ENCODE data around the gene ARRB1. TPM values are rescaled to one million over a fixed set of nuclear protein-coding genes. Genes with fewer than 3 reads are reported as not detected.

ARRB1 gene
- total and polyA plus RNA-seq, 2 of the 13 experiments (the other 11 are each of a cell fraction or from before 2014, with no cell fraction given) = 22.5 to 35.7 TPM

DNA sequence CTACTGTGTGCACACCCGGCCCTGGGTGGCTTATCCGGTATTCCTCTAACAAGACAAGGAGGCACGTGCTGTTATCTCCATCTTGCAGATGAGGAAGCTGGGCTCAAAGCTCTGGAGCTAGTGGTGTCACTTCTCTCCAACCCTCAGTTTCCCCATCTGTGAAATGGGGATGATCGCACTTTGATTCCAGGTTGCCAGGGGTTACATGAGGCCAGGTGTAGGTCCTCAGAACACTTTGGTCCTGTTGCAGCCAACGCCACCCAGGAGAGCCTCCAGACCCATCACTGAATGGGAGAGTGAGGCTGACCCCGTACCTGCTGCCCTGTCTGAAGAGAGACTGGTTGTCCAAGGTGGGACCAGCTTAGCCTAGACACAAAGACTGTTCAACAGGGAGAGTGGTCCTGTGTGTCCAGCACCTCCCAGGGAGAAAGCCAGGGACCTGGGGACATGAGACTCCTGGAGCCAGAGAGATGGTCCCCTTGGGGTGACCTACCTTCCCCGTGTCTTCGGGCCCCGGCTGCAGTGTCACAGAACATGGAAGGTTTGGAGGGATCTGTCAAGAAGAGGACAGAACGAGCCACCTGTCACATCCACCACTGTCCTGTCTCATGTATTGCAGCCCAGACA, 69.9 kb downstream of the ARRB1 start (continued):
- no peak for TF ChIP-seq ZNF770 (CRISPR knock-in tag; IDR thresholded peaks at IDR 0.05)
- no peak for TF ChIP-seq HNRNPL (IDR thresholded peaks at IDR 0.05; ENCODE audit: low read depth, low read length)
- no peak for TF ChIP-seq RAD21 (CRISPR knock-in tag; IDR thresholded peaks at IDR 0.05)
- TF ChIP-seq ZMYM3 (CRISPR knock-in tag; IDR thresholded peaks at IDR 0.05) = peak; percentile 34; the same call in 1 of the 2 replicates
- TF ChIP-seq, protein P1, sequence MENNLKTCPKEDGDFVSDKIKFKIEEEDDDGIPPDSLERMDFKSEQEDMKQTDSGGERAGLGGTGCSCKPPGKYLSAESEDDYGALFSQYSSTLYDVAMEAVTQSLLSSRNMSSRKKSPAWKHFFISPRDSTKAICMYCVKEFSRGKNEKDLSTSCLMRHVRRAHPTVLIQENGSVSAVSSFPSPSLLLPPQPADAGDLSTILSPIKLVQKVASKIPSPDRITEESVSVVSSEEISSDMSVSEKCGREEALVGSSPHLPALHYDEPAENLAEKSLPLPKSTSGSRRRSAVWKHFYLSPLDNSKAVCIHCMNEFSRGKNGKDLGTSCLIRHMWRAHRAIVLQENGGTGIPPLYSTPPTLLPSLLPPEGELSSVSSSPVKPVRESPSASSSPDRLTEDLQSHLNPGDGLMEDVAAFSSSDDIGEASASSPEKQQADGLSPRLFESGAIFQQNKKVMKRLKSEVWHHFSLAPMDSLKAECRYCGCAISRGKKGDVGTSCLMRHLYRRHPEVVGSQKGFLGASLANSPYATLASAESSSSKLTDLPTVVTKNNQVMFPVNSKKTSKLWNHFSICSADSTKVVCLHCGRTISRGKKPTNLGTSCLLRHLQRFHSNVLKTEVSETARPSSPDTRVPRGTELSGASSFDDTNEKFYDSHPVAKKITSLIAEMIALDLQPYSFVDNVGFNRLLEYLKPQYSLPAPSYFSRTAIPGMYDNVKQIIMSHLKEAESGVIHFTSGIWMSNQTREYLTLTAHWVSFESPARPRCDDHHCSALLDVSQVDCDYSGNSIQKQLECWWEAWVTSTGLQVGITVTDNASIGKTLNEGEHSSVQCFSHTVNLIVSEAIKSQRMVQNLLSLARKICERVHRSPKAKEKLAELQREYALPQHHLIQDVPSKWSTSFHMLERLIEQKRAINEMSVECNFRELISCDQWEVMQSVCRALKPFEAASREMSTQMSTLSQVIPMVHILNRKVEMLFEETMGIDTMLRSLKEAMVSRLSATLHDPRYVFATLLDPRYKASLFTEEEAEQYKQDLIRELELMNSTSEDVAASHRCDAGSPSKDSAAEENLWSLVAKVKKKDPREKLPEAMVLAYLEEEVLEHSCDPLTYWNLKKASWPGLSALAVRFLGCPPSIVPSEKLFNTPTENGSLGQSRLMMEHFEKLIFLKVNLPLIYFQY (CRISPR knock-in tag; IDR thresholded peaks at IDR 0.05; ENCODE audit: borderline replicate concordance) = no peak
- peak; percentile 87 for TF ChIP-seq ZNF629 (CRISPR knock-in tag; conservative IDR thresholded peaks at IDR 0.05)
